RWPE1 (cell line): Measurements from ENCODE around the gene AVP.

Experiments
- CTCF ChIA-PET: fragments of 350-600 bp; sonication (Branson Sonifier 250); formaldehyde crosslinking; extraction: SDS; loops from one replicate; lab custom pipeline; 2021; lab: Yijun Ruan, JAX
- POLR2A ChIA-PET: fragments of 400-600 bp; formaldehyde crosslinking; extraction: SDS; loops from one replicate; lab custom pipeline; 2020; ENCODE audit warnings: antibody characterized with exemption; ENCODE audit not compliant: low non-redundant PET; lab: Yijun Ruan, JAX
- DNase-seq: peaks from one replicate; pipeline ENCODE4 v3.0.0; 2012; ENCODE audit warnings: low spot score
- H3K27ac ChIP-seq: fragments of 450-650 bp; 2 replicates; pipeline ENCODE4 v1.5.1; 2017
- TF ChIP-seq, protein P1 (sequence below): fragments of 450-650 bp; conservative IDR thresholded peaks from 2 replicates; pipeline ENCODE4 v1.5.1; 2017; ENCODE audit warnings: low read depth, mild to moderate bottlenecking

The AVP gene

DNA sequence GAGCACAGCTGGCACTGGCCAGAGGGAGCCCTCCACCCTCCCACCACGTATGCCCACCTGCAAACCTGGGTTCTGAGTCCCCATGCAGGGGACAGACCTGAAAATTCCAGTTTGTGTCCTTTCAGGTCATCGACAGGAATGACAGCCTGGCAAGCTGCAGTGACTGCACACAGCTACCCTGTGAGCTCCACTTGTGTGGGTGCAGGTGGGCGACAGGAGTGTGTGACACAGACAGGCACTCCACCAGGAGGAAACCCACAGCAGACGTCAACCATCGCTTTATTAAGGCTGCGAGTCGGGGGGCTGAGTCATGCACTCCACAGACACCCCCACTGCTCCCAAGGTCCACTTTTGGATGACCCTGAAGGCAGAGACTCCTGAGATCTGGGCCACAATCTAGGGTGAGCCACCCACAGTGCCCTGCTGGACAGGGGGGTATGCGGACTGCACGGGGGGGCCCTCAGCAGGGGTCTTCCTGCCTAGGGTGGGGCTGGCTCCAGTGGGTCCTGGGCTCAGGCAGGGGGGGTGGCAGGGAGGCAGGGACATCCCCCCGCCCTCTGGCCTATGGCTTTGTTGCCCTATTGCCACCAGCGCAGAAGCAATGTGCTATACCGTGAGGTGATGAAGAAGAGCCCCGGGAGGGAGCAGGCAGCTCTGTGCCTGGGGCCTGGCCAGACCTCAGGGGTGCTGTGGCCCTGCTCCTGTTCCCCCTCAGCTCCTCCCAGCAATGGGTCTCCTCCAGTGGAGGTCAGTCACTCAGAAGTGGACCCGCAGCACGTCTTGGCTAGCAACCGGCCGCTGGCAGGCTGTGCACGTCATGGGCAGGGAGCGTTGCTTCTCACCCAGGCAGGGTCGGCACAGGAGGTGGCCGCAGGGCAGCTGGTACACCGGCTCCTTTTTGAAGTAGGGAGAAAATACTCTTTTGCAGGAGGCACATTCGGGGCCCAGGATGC is 25.1 kb upstream of the AVP start:
- DNase-seq = no peak
- no peak overlapping the region for H3K27ac ChIP-seq
- ChIA-PET CTCF (interaction anchor here (0.6 to 1.1 kb wide), 2 partner anchors 56 to 659 kb away, joined by 4 read pairs; no protein-coding TSS in a partner anchor), POLR2A (no interaction called here)
- TF ChIP-seq, protein P1, sequence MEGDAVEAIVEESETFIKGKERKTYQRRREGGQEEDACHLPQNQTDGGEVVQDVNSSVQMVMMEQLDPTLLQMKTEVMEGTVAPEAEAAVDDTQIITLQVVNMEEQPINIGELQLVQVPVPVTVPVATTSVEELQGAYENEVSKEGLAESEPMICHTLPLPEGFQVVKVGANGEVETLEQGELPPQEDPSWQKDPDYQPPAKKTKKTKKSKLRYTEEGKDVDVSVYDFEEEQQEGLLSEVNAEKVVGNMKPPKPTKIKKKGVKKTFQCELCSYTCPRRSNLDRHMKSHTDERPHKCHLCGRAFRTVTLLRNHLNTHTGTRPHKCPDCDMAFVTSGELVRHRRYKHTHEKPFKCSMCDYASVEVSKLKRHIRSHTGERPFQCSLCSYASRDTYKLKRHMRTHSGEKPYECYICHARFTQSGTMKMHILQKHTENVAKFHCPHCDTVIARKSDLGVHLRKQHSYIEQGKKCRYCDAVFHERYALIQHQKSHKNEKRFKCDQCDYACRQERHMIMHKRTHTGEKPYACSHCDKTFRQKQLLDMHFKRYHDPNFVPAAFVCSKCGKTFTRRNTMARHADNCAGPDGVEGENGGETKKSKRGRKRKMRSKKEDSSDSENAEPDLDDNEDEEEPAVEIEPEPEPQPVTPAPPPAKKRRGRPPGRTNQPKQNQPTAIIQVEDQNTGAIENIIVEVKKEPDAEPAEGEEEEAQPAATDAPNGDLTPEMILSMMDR = no peak

GRCh38 chr20:3107464-3108025 is 23.0 kb upstream of the AVP start:
- DNase-seq = no peak
- ChIA-PET CTCF (no interaction called here), POLR2A (no interaction called here)
- no peak overlapping the region for H3K27ac ChIP-seq
- TF ChIP-seq, protein P1 = no peak

GRCh38 chr20:3106658-3107463 is 22.3 kb upstream of the AVP start:
- TF ChIP-seq, protein P1 = no peak
- CTCF ChIA-PET = no interaction called here
- H3K27ac ChIP-seq = no peak overlapping the region
- POLR2A ChIA-PET = no interaction called here
- DNase-seq = no peak

- CTCF ChIA-PET = no interaction called here
- TF ChIP-seq, protein P1 = no peak
- DNase-seq = no peak
- POLR2A ChIA-PET = no interaction called here
- H3K27ac ChIP-seq = no peak overlapping the region
Observed at GRCh38 chr20:3106185-3106584, 21.7 kb upstream of the AVP start.

DNA sequence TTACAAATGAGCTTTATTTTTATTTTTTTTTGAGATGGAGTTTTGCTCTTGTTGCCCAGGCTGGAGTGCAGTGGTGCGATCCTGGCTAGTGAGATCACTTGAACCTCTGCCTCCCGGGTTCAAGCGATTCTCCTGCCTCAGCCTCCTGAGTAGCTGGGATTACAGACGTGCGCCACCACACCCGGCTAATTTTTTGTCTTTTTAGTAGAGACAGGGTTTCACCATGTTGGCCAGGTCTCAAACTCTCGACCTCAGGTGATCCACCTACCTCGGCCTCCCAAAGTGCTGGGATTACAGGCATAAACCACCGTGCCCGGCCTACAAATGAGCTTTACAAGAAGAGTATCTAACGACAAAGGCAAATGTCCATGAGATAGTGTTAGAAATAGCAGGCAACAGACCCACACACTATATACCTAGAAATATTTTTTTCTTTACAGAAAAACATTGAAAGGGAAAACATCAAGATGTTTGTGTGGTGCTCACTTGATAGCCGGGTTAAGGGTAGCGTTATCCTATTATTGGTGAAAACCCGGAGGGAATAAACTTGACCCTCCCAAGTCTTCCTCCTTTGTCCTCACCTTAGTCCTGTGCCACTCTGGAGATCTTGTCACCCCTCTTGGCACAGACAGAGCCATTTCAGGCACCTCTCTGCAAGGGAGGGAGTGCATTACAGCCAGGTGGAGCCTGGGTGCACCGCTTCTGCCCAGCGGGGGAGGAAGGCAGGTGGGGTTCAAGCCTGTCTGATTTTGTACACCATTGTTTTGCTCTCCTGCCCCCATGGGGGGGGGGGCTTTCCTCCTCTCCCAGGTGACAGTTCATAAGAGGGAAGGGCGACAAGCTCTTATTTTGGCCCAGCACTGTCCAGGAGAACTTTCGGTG is 21.0 kb upstream of the AVP start:
- no peak overlapping the region for H3K27ac ChIP-seq
- TF ChIP-seq, protein P1 = no peak
- POLR2A ChIA-PET = no interaction called here
- DNase-seq = no peak
- CTCF ChIA-PET = no interaction called here
